ACC112 (cell line): ENCODE results near the gene TSPAN9.

Experiments used
- H2AFZ ChIP-seq: fragments of 200-600 bp; sonication (generic); one replicate; pipeline ENCODE4 v1.6.0; 2017; ENCODE audit warnings: antibody characterized with exemption, low read length; ENCODE audit not compliant: unreplicated experiment
- H3K27ac ChIP-seq: fragments of 200-600 bp; sonication (generic); 2 replicates; pipeline ENCODE4 v1.5.1; 2014; ENCODE audit warnings: low read depth, mild to moderate bottlenecking, antibody characterized with exemption, low read length, moderate library complexity
- H3K27me3 ChIP-seq: fragments of 200-600 bp; sonication (generic); 2 replicates; pipeline ENCODE4 v1.6.1; 2014; ENCODE audit warnings: mild to moderate bottlenecking, antibody characterized with exemption, low read length, moderate library complexity, mixed read lengths; ENCODE audit not compliant: insufficient read depth
- H3K36me3 ChIP-seq: fragments of 200-600 bp; sonication (generic); 2 replicates; pipeline ENCODE4 v1.6.1; 2016; ENCODE audit warnings: mild to moderate bottlenecking, antibody characterized with exemption, low read length, moderate library complexity, mixed read lengths; ENCODE audit not compliant: insufficient read depth
- H3K4me1 ChIP-seq: fragments of 200-600 bp; sonication (generic); one replicate; pipeline ENCODE4 v1.6.1; 2016; ENCODE audit warnings: low read length, mixed read lengths; ENCODE audit not compliant: insufficient read depth, unreplicated experiment, control insufficient read depth
- H3K4me3 ChIP-seq: fragments of 200-600 bp; sonication (generic); 2 replicates; pipeline ENCODE4 v1.5.1; 2014; ENCODE audit warnings: mild to moderate bottlenecking, low read depth, low read length
- H3K79me2 ChIP-seq: fragments of 200-600 bp; sonication (generic); one replicate; pipeline ENCODE4 v1.6.0; 2016; ENCODE audit warnings: low read length; ENCODE audit not compliant: control insufficient read depth, unreplicated experiment, insufficient read depth

Gene TSPAN9

DNA sequence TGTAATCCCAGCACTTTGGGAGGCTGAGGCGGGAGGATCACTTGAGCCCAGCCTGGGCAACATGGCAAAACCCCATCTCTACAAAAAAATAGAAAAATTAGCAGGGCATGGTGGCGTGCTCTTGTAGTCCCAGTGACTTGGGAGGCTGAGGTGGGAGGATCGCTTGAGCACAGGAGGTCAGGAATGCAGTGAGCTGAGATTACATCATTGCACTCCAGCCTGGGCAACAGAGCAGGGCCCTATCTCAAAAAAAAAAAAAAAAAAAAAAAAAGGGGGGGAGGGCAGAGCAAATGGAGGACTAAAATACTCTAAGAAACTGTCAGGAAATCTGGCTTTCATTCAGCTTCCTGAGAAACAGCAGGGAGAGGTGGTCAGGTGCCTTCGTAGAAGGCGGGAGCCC lies 31.7 kb upstream of the TSPAN9 start:
- Histone ChIP-seq H3K27ac (no peak overlapping the region), H3K4me1 (no peaks in the 10 kb centered on the region)

DNA sequence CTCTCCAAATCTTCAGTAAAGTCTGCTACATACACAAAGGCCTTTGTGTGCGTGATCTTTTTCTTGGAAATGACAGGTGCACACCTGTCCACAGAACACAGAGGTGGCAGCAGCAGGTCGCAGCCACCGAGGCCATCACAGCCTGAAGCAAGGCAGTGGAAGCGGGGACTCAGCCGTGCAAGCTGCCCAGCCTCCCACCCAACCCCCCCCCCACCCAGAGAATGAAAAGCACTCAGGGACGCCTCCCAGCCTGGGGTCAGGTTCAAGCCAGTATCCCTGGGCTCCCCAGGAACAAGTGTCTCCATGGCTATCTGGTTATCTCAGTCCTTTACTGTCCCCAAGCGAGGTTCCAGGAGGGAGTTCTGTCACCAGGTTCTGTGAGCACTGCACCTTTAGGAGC lies 31.2 kb upstream of the TSPAN9 start:
- no peak overlapping the region for H3K4me3 ChIP-seq
- peaks cover 6% of the 10 kb centered on the region; the same call in 1 of the 2 replicates for H3K27me3 ChIP-seq
- no peak overlapping the region for H2AFZ ChIP-seq
- no peaks in the 10 kb centered on the region for H3K4me1 ChIP-seq
- H3K27ac ChIP-seq = no peak overlapping the region
- H3K36me3 ChIP-seq = no peaks in the 10 kb centered on the region
- no peaks in the 10 kb centered on the region for H3K79me2 ChIP-seq

More for the DNA sequence above, 31.7 kb upstream of the TSPAN9 start:
- Histone ChIP-seq H3K79me2 (no peaks in the 10 kb centered on the region), H3K27me3 (peaks cover 6% of the 10 kb centered on the region; the same call in 1 of the 2 replicates), H3K4me3 (no peak overlapping the region), H2AFZ (no peak overlapping the region), H3K36me3 (no peaks in the 10 kb centered on the region)

DNA sequence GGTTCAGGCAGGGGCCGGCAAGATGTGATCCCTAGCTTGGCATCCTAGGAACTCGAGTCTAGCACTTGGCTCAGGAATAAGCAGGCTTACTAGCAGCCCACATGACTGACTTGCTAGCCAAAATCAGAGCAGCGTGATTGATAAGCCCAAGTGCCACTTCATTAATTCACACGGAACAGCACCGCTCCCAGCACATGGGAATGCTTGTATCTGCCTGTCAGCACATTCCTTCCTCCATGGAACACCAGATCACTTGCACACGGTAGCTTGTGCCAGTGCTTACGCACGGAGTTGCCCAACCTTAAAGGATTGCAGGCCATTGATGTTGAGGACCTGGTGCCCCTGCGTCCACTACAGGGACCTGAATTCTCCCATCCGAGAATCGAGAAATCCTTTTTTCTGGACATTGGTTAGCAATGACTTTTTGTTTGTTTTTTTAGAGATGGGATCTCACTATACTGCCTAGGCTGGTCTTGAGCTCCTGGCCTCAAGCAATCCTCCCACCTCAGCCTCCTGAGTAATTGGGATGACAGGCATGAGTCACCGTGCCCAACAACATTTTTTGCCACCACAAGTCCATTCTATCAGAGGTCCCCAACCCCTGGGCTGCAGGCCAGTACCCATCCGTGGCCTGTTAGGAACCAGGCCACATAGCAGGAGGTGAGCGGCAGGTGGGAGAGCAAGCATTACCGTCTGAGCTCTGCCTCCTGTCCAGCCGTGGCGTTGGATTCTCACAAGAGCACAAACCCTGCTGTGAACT lies 30.6 kb upstream of the TSPAN9 start:
- Histone ChIP-seq H3K27ac (no peak overlapping the region), H3K36me3 (no peaks in the 10 kb centered on the region), H3K4me3 (no peak overlapping the region), H3K4me1 (no peaks in the 10 kb centered on the region), H2AFZ (no peak overlapping the region), H3K27me3 (peaks cover 6% of the 10 kb centered on the region; the same call in 1 of the 2 replicates), H3K79me2 (no peaks in the 10 kb centered on the region)

GRCh38 chr12:3047961-3048360 lies 29.2 kb upstream of the TSPAN9 start:
- H2AFZ ChIP-seq = no peak overlapping the region
- H3K4me1 ChIP-seq = no peaks in the 10 kb centered on the region
- no peaks in the 10 kb centered on the region for H3K79me2 ChIP-seq
- peaks cover 6% of the 10 kb centered on the region; the same call in 1 of the 2 replicates for H3K27me3 ChIP-seq
- H3K4me3 ChIP-seq = no peak overlapping the region
- no peaks in the 10 kb centered on the region for H3K36me3 ChIP-seq
- no peak overlapping the region for H3K27ac ChIP-seq

DNA sequence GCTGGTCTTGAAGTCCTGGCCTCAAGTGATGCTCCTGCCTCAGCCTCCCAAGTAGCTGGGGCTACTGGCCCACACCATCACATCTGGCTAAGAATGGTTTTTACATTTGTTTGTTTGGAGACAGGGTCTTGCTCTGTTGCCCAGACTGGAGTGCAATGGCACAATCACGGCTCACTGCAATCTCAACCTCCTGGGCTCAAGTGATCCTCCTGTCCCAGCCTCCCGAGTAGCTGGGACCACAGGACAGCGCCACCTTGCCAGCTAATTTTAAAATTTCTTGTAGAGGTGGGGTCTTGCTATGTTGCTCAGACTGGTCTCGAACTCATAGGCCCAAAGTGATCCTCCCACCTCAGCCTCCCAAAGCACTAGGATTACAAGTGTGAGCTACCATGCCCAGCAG lies 28.6 kb upstream of the TSPAN9 start:
- Histone ChIP-seq H3K79me2 (no peaks in the 10 kb centered on the region), H2AFZ (no peak overlapping the region), H3K4me1 (no peaks in the 10 kb centered on the region), H3K36me3 (no peaks in the 10 kb centered on the region), H3K4me3 (no peak overlapping the region), H3K27ac (no peak overlapping the region), H3K27me3 (peaks cover 6% of the 10 kb centered on the region; the same call in 1 of the 2 replicates)

DNA sequence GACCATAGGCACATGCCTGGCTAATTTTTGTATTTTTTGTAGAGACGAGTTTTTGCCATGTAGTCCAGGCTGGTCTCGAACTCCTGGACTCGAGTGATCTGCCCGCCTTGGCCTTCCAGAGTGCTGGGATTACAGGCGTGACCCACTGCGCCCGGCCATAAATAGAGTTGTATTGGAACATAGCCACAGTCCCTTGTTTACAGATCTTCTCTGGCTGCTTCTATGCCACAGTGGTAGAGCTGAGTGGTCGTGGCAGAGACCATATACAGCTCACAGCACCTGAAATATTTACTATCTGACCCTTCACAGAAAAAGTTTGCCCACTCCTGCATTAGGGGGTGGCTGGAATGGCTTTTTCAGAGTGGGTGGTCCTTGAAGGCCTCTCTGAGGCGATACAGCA lies 28.0 kb upstream of the TSPAN9 start:
- Histone ChIP-seq H2AFZ (no peak overlapping the region), H3K79me2 (no peaks in the 10 kb centered on the region), H3K4me1 (no peaks in the 10 kb centered on the region), H3K36me3 (no peaks in the 10 kb centered on the region), H3K27me3 (peaks cover 6% of the 10 kb centered on the region; the same call in 1 of the 2 replicates), H3K4me3 (no peak overlapping the region), H3K27ac (no peak overlapping the region)

DNA sequence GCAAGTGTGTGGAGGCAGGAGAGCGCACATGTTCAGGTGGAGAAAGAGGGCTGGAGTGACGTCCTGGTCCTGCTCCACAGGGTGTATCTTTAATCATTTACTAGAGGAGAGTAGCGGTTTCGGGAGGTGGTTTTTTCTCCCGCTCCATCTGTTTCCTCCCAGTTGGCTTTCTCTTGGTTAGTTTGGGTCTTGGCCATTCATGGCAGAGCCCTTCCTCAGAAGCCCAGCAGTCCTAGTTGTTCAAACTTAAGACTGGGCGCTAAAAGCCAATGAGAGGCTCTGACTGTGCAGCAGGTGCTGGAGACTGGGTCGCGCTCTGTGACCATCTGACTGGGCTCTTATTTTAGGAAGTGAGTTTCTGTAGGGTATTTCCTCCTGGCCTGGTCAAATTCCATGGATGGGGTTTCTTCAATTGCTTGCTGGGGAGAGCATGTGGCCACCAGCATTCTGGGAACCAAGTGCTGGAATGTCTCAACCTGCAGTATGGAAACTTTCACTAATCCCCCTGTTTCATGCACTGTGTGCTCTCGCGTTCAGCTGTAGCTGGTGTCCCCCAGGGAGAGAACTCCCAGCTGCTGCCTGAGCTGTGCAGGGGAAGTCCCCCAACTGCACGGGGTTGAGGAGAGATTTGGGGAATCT lies 27.4 kb upstream of the TSPAN9 start:
- H2AFZ ChIP-seq = no peak overlapping the region
- H3K4me3 ChIP-seq = no peak overlapping the region
- H3K79me2 ChIP-seq = no peaks in the 10 kb centered on the region
- H3K4me1 ChIP-seq = no peaks in the 10 kb centered on the region
- H3K27ac ChIP-seq = no peak overlapping the region
- no peaks in the 10 kb centered on the region for H3K36me3 ChIP-seq
- peaks cover 6% of the 10 kb centered on the region; the same call in 1 of the 2 replicates for H3K27me3 ChIP-seq

GRCh38 chr12:3054374-3054773 lies 22.8 kb upstream of the TSPAN9 start:
- Histone ChIP-seq H3K27me3 (peaks cover 13% of the 10 kb centered on the region; the same call in 1 of the 2 replicates), H2AFZ (no peak overlapping the region), H3K4me1 (no peaks in the 10 kb centered on the region), H3K79me2 (no peaks in the 10 kb centered on the region), H3K36me3 (no peaks in the 10 kb centered on the region), H3K27ac (no peak overlapping the region), H3K4me3 (no peak overlapping the region)

- no peaks in the 10 kb centered on the region for H3K36me3 ChIP-seq
- H3K79me2 ChIP-seq = no peaks in the 10 kb centered on the region
- H3K27ac ChIP-seq = no peak overlapping the region
- H3K27me3 ChIP-seq = peaks cover 7% of the 10 kb centered on the region; the same call in 1 of the 2 replicates
- no peak overlapping the region for H3K4me3 ChIP-seq
- H3K4me1 ChIP-seq = no peaks in the 10 kb centered on the region
- no peak overlapping the region for H2AFZ ChIP-seq
Measured at GRCh38 chr12:3055026-3055703, 22.0 kb upstream of the TSPAN9 start.

- Histone ChIP-seq H3K36me3 (no peaks in the 10 kb centered on the region), H3K27ac (no peak overlapping the region), H3K79me2 (no peaks in the 10 kb centered on the region), H3K4me1 (no peaks in the 10 kb centered on the region), H3K27me3 (peaks cover 9% of the 10 kb centered on the region), H2AFZ (no peak overlapping the region), H3K4me3 (no peak overlapping the region)
Measured at GRCh38 chr12:3055704-3056467, 21.3 kb upstream of the TSPAN9 start.
